Glomerular endothelial cell (primary cell): ENCODE results near the gene PLCL2. TPM values are rescaled to one million over a fixed set of nuclear protein-coding genes. Genes with fewer than 3 reads are reported as not detected.

Experiments used
- DNase-seq: peaks from one replicate; pipeline ENCODE4 v3.0.0-alpha.2; 2011; ENCODE audit warnings: low read depth, low spot score; ENCODE audit errors: extremely low read depth
- total RNA-seq: library from RNA; depleted of rRNA; stranded (reverse); fragments of >200 nt; gene quantifications from 2 replicates; pipeline ENCODE4 v1.2.3, GENCODE V29; 2015

Gene PLCL2
- total RNA-seq, 1 donor from 2014 or later, result 13.1 TPM

DNA sequence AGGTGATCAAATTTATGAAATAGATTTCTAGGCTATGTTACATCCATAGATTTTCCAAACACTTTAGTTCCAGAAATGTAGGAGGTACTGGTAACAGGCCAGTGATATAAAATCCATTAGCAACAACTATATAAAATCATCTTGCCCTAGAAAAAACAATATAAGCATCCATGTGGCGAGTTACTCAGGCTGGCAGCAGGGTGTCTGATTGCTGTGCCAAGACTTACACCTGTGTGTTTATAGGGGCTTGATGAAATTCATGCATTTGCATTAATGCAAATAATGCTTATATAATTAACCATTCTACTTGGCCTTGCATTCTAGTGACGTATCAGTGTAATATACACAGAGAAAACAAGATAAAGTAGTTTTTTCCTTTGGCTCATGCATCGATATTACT lies 153.4 kb downstream of the PLCL2 start:
- DNase-seq, result no peak

DNA sequence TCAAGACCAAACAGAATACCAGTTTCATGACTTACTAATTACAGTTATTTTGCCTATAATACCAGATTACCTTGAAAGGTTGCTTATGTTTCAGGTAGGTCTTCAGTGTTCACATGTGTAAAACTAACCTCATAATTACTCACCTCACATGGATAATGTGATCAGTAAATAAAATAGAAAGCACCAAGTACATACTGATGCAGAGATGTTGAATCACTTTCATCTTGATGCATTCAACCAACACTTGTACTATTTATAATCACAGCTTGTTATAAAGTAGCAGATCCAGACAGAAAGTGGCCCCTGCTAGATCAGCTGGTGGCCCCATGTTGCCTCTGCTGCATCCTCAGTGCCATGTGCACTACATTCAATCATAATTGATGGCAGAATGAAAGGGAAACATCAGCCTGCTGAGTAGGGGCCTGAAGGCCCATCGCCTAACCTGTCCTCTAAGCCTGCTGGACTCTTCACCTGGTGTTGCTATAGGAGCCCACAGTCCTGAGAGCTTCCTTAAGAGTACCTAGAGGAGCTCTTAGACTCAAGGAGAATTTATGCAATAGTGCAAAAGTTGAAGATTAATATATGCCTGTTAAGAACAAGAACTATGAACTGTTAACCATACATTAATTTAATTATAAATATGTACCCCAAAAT lies 154.3 kb downstream of the PLCL2 start:
- DNase-seq, result no peak

DNA sequence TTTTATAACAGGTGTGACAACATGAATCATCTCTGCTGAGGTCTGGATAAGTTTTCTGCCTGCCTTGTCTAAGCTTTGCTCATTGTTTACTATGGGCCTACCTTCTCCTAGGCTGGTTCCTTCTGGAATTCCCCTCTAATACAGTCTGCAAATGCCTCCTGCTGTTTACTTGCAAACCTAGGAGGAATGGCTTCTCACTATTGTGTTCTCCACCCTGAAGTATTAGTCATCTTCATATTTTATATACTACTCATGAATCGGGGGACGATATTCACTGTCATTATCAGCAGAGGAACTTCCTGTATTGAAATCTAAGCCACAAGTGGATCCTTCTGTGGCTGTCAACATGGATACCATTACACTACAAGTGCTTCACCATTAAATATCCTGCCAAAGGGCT lies 154.8 kb downstream of the PLCL2 start:
- peak; percentile 50 for DNase-seq

DNA sequence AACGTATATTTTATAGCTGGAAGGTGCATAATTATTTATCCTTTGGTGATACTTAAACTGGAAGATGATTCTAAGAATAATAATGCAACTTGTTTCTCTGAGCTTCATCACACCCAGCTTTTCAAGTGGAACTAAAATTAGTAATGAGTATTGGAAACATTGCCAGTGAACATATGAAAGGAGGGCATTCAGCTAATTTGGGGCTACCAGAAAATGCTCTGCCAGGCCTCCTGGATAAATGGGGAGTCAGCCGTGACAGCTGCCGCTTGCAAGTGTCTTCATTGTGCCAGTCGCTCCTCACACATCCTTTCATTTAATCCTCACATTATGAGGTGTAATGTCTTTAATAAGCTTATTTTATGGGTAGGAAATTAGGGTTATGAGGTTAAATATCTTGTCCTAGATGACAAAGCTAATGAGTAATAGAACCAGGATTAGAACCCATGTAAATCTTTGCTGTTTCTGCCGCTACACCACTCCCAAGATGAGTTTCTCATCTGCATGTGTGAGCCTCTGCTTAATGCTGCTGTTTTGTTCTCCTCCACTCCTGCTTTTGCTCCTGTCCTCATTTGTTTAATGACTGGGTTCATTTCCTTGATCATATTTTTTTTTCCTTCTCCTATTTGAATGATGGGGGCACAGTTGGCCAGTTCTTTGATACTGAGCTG lies 155.7 kb downstream of the PLCL2 start:
- no peak for DNase-seq

DNA sequence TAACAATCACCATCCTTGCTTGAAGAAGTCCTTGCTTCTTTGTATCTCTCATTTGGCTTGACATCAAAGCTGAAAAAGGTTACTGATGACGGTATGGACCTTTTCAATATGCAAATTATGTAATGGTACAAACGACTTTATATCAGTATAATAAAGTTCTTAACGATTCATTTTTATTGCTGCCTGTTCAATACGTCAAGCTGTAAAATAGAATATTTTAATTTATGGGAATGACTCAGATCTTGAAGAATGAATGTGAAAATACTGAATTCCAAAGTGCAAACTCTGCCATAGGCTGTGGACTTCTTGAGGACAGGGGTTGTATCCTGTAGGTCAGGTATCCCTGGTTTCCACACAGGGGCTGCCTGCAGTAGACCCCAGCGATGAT lies 156.2 kb downstream of the PLCL2 start:
- no peak for DNase-seq

DNA sequence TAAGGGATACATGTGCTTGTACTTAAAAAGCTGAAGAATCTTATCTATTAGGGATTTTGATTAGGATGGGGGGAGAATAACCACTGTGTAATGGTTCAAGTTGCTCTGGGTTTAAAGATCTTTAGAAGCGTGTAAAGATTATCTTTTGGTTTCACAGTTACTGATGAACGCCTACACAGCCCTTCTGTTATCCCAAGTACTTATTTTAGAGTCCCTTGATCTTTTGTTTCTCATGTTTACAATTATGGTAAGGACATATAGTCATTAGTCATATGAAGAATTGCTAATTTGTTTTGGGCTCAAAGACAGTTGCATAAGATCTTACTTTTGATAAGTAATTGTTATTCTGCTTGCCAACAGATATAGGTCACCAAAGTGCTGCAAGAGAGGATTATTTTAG lies 160.1 kb downstream of the PLCL2 start:
- no peak for DNase-seq

DNA sequence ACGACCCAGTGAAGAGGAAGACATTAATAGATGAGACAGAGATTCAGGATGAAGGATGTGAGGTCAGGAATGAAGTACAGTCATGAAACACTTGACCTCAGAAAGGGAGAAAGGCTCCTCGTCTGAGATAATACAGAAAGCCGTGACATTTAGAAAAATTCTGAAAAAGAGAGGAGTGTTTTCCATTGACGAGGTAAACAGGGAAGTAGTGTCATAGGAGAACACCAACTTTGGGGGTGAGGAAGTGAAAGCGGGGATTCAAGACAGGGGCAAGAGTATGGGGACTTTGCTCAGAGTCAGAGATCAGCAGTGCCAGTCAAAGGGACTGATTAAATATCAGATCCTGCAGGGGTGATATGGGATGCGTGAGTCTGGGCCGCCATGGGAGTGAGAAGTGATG lies 160.9 kb downstream of the PLCL2 start:
- no peak for DNase-seq

DNA sequence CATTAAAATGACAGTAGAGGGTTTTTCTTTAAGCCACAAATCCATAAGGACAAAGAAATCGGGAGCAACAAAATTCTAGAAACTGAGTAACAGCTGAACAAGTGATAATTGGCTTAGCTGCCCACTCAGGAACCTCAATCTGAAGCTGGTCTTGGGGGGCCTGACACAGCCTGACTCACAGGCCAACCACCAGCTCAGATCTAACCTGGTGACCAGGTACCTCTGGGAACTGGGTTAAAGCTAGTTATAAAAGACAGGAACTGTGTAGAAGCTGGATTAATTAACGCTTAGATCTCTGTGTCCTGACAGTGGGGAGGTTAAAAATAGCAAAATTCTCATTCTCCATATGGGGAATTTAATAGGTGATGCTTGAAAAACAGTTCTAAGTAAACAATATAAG lies 161.9 kb downstream of the PLCL2 start:
- no peak for DNase-seq

- no peak for DNase-seq
These were observed 162.4 kb downstream of the PLCL2 start for GRCh38 chr3:17047162-17047561.

- no peak for DNase-seq
These were observed 163.1 kb downstream of the PLCL2 start for GRCh38 chr3:17047894-17048293.

- DNase-seq, result no peak
These were observed 165.3 kb downstream of the PLCL2 start for GRCh38 chr3:17050071-17050470.

- no peak for DNase-seq
These were observed 165.8 kb downstream of the PLCL2 start for GRCh38 chr3:17050506-17050905.

DNA sequence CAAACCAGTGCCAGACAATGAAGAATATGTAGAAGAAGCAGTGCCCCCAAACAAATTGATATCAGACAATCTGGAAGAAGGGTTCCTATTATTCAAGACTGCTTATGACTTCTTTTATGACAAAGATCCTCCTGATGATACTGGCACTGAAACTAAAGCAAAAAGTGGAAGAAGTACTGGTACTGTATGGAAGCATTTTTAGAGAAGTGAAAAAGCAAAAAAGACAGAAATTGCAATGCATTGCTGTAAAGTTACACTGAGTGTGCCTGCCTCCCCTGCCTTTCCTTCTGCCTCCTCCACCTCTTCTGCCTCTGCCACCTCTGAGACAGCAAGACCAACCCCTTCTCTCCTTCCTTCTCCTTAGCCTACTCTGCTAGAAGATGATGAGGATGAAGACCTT lies 167.6 kb downstream of the PLCL2 start:
- no peak for DNase-seq

DNA sequence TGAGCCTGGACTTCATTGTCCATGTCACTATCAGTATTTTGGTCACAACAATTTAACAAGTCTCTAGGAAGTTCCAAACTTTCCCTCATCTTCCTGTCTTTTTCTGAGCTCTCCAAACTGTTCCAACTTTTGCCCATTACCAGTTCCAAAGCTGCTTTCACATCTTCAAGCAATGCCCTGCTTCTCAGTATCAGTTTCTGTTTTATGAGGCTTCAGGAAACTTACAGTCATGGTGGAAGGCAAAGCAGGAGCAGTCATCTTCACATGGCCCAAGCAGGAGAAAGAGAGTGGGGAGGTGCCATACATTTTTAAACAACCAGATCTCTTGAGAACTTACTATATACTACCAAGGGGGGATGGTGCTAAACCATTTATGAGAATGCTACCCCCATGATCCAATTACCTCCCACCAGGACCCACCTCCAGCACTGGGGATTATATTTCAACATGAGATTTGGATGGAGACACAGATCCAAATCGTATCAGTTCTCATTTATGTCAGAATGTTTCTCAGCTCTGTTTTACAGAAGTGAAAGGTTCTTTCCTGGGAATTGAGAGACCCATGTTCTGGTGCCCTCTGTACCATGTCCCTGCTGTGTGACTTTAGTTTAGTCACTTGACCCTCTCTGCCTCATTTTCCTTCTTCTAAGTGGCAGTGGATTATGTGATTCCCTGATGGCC lies 169.7 kb downstream of the PLCL2 start:
- DNase-seq, result no peak

DNA sequence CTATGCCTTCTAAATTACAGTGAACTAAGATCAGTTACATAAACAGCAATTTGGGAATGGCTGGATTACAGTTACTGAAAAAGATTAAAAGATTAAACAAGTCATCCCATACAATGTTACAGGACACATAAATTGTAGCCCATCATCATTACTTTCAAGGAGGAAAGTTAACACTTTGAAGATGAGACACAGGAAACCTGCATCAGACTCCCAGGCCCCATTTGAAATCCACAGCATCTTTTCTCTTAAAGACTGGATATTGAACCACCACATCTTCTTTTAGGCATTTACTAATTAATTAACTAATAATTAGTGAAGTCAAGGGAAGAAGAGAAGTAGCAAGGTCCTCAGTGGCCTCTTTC lies 170.2 kb downstream of the PLCL2 start:
- no peak for DNase-seq

DNA sequence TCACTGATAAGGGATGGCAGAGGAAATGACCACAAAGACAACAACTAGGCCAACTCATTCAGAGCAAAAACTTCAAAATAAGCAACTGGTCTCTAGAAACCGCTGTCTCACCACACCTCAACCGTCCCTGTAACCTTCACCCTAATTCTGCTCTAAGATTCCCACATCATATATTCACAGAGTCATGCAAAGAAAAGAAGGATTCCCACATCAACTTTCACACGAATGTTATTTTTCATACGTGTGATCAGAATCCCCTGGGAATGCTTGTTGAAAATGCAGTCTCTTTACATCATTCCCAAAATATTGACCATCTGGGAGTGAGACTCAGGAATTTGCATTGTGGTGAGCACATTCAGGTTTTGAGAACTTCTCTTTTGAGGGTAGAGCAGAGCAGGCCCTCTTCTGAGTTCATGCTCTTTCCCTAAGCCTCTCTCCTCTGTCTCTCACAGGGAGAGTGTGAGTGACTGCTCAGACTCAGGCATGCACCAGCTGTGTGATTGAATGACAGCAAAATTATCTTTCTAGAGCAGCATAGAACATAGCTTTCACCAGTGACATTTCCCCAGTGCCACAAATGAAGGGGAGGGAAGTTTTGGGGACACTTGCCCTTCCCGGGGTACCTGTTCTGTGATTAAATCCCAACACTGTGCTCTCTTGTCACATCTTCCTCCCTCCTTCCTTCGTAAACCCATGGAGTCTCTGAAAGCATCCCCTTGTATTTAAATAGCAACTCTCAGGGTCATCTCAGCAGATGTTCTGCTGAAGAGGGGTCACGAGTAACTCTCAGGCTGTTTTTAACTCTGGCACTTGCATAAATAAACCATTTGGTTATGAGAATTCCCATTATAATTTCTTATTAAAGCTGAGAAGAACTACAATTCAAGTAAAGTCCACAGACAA lies 170.9 kb downstream of the PLCL2 start:
- DNase-seq, result no peak

DNA sequence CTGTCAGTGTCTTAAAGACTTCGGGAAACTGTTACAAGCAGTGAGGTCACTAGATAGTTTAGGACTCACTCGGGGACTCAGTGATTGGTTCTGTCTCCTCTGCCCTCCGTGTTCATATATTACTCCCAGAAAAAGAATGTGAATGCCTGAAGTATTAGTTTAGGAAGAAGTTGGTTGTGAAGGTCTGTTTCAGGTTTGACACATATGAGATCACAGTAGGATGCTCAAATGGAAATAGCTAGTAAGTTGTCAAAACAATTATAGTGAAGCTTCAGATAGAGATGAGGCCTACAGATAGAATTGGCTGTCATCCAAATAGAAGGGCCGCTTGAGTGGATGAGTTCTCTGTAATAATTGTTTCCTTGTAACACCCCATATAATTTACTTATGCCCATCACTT lies 172.6 kb downstream of the PLCL2 start:
- no peak for DNase-seq

DNA sequence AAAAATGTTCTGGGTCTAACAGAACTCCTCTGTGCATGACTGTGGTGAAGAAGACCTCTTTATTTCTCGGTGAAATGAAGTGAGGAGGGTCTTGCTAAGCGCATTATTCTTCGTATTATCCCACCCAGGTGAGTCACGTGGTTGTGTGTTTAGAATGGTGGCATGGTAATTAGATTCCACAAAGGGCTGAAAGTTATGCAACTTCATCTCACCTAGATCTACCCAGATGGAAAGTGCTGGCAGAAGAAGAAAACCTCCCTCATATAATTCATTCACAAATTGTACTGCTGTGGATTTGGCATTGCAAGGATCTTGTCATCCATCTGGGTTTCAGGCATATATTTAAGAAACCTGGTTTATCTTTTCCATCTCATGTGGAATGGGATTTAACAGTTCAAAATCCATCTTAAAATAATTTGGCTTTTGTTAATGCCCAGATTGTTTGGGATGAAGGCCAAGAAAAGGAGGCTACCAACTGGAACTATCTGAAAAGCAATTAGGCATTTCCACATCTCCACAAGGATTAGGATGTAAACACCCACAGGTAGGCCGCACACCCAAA lies 175.3 kb downstream of the PLCL2 start:
- no peak for DNase-seq

DNA sequence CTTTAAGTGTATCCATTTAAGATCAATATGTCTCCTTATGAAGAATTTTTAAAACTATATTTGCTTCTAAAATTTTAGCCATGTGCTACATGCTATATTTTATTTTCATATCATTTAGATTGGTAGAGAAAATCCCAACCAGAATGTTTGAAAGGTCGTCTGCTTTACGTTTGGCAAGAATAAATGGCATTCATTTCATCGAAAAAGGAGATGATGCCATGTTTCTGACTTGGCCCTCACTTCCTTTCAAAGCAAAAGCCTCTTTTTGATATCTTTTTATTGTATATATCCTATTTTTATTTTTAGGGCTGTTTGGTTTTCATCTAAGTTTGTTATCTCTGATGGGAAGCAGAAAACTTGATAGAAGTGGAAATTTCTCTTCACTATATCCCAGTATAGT lies 176.2 kb downstream of the PLCL2 start:
- no peak for DNase-seq

- DNase-seq, result no peak
These were observed 178.0 kb downstream of the PLCL2 start for GRCh38 chr3:17062736-17063135.

DNA sequence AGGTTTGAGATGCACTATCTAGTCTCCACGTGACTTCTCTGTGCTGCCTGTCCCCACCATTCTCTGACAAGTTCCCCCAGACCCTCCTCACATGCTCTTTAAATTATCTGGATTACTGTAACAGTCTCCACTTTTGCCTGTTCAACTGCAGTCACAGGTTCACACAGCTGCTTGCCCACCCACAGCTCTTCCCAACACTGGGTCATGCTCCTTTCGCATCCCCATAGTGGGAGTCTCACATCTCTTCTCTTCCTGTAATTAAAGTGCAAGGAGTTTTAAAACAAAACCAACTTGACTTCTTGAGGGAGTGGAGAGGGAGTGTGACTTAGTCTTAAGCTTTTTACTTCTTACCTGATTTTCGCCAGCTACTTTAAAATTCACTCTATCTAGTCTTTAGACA lies 178.8 kb downstream of the PLCL2 start:
- DNase-seq, result no peak
